Urinary bladder (tissue), 4 donors: ENCODE results near the gene ADAMTS1. TPM values are rescaled to one million over a fixed set of nuclear protein-coding genes. Genes with fewer than 3 reads are reported as not detected.

Experiments used
- DNase-seq: peaks from one replicate; pipeline ENCODE4 v3.0.0-alpha.2; 2015; ENCODE audit errors: extremely low spot score
- H3K27ac ChIP-seq: one replicate; pipeline ENCODE4 v1.5.1; 2013; ENCODE audit warnings: low read depth, mild to moderate bottlenecking, moderate library complexity
- H3K36me3 ChIP-seq: one replicate; pipeline ENCODE4 v1.6.1; 2013; ENCODE audit warnings: mild to moderate bottlenecking, moderate library complexity; ENCODE audit not compliant: insufficient read depth
- H3K4me1 ChIP-seq: one replicate; pipeline ENCODE4 v1.6.1; 2013; ENCODE audit warnings: mild to moderate bottlenecking, moderate library complexity; ENCODE audit not compliant: insufficient read depth
- H3K4me3 ChIP-seq: one replicate; pipeline ENCODE4 v1.5.1; 2013; ENCODE audit warnings: low read depth, low read length
- WGBS: extraction: QIAGEN DNeasy Blood & Tissue Kit; methylation state at CpG from one replicate; pipeline ENCODE4 v1.1.7; 2013; 5-methylcytosine and 5-hydroxymethylcytosine counted together
- polyA plus RNA-seq: library from polyadenylated mRNA; stranded (reverse); fragments of 200-250 nt; gene quantifications from one replicate; pipeline ENCODE4 v1.2.3, GENCODE V29; 2013
- total RNA-seq: library from RNA; depleted of rRNA; stranded (reverse); fragments of >200 nt; gene quantifications from one replicate; pipeline ENCODE4 v1.2.3, GENCODE V29; 2014
- donor health status: healthy with polysubstance abuse.
- donor health status: healthy.

The ADAMTS1 gene
- total and polyA plus RNA-seq, 2 donors, result 96.6 to 299 TPM

- no peaks in the 10 kb centered on the region for H3K36me3 ChIP-seq
- no peak overlapping the region for H3K27ac ChIP-seq
- 92% methylated on average over 8 of the region's 8 CpGs for WGBS
- H3K4me1 ChIP-seq, result no peaks in the 10 kb centered on the region
- H3K4me3 ChIP-seq, result no peak overlapping the region
- DNase-seq, result no peak
Measured at GRCh38 chr21:26798856-26799751, 46.1 kb downstream of the ADAMTS1 start.

- WGBS, result 94% methylated on average over 10 of the region's 10 CpGs
- no peaks in the 10 kb centered on the region for H3K36me3 ChIP-seq
- H3K4me1 ChIP-seq, result no peaks in the 10 kb centered on the region
- DNase-seq, result no peak
- no peak overlapping the region for H3K27ac ChIP-seq
- no peak overlapping the region for H3K4me3 ChIP-seq
Measured at GRCh38 chr21:26797878-26798456, 47.2 kb downstream of the ADAMTS1 start.

- WGBS, result 13% methylated on average over 6 of the region's 6 CpGs
- Histone ChIP-seq H3K4me1 (no peaks in the 10 kb centered on the region), H3K36me3 (no peaks in the 10 kb centered on the region), H3K27ac (peak overlapping the region; percentile 56), H3K4me3 (no peak overlapping the region)
- peak; percentile 90 for DNase-seq
Measured at GRCh38 chr21:26795866-26796329, 49.3 kb downstream of the ADAMTS1 start.

DNA sequence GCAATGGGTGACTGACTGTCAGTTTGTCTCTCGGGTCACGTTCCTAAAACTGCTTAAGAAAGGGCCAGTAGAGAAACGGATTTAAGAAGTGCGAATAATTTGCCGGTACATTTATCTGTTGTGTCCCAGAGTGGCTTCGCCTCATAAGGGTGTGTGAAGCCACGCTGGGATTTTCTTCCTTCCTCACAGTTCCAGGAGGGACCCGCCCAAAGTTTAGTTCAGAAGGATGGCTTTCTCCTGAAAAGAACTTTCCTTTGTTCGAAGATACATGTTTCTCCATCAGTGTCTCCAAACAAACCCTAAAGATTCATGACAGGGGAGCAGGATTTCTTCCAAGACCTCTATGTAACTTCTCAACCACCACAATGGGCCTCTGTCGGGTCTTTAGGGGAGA, 49.8 kb downstream of the ADAMTS1 start:
- Histone ChIP-seq H3K4me3 (no peak overlapping the region), H3K27ac (peak overlapping the region; percentile 56), H3K4me1 (no peaks in the 10 kb centered on the region), H3K36me3 (no peaks in the 10 kb centered on the region)
- WGBS, result 70% methylated on average over 10 of the region's 10 CpGs
- DNase-seq, result no peak

DNA sequence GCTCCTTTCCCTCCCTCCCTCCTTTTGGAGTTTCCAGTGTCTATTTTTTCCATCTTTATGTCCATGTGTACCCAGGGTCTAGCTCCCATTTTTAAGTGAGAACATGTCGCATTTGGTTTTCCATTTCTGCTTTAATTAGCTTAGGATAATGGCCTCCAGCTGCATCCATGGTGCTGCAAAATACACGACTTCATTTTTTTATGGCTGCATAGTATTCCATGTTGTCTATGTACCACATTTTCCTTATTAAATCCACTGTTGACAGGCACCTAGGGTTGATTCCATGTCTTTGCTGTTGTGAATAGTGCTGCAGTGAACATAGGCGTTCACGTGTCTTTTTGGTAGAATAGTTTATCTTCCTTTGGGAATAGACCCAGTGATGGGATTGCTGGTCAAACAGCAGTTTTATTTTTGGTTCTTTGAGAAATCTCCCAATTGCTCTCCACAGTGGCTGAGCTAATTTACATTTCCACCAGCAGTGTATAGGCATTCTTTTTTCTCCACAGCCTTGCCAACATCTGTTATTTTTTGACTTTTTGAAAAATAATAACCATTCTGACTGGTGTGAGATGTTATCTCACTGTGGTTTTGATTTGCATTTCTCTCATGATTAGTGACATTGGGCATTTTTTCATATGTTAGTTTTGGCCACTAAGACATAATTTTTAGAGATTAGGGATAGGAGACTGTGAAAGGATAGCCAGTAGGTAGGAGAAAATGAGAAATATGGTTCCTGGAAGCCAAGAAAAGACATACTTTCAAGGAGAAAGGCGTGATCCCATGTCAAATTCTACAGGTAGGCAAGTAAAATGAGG, 50.4 kb downstream of the ADAMTS1 start:
- no peak overlapping the region for H3K27ac ChIP-seq
- no peak overlapping the region for H3K4me3 ChIP-seq
- DNase-seq, result no peak

GRCh38 chr21:26790296-26790695, 54.9 kb downstream of the ADAMTS1 start:
- Histone ChIP-seq H3K4me3 (no peak overlapping the region), H3K4me1 (no peaks in the 10 kb centered on the region), H3K36me3 (no peaks in the 10 kb centered on the region), H3K27ac (no peak overlapping the region)
- no peak for DNase-seq

More for the DNA sequence above, 50.4 kb downstream of the ADAMTS1 start:
- 92% methylated on average over 5 of the region's 5 CpGs for WGBS
- Histone ChIP-seq H3K4me1 (no peaks in the 10 kb centered on the region), H3K36me3 (no peaks in the 10 kb centered on the region)

- DNase-seq, result no peak
- Histone ChIP-seq H3K36me3 (no peaks in the 10 kb centered on the region), H3K4me3 (no peak overlapping the region), H3K27ac (no peak overlapping the region), H3K4me1 (no peaks in the 10 kb centered on the region)
- WGBS, result 45% methylated on average over 8 of the region's 8 CpGs
Measured at GRCh38 chr21:26788790-26789189, 56.4 kb downstream of the ADAMTS1 start.

Other genes starting within 250 kb of the ADAMTS1 start
- gene ADAMTS5, start 121.7 kb upstream of the ADAMTS1 start, total RNA-seq, result 59.2 TPM
- 8.7 TPM for gene ADAMTS5, start 121.7 kb upstream of the ADAMTS1 start, polyA plus RNA-seq